ENCODE results near the gene CEBPZ. TPM values are rescaled to one million over a fixed set of nuclear protein-coding genes. Genes with fewer than 3 reads are reported as not detected.

CEBPZ gene
- total and polyA plus RNA-seq, 10 of the 15 experiments (the other 5 are each of a cell fraction or from before 2014, with no cell fraction given): 29.4 to 89.2 (median 49.5) TPM

GRCh38 chr2:37156857-37157714 lies 74.3 kb downstream of the CEBPZ start, which contains the start of gene EIF2AK2 (continued):
- TF ChIP-seq EGR1 (IDR thresholded peaks at IDR 0.05; ENCODE audit: borderline replicate concordance in 1 of 2, low read depth in 2 of 2, low read length in 2 of 2) (0 out of 3 replicates have a peak, but pooled peaks of 1 of the 2 experiments have one; percentile 15), PML (IDR thresholded peaks at IDR 0.05; ENCODE audit: low read length) (no peak), BRCA1 (IDR thresholded peaks at IDR 0.05; ENCODE audit: low read depth, low read length) (peak; percentile 56; the same call in 1 of the 2 replicates), GATAD2B (conservative IDR thresholded peaks at IDR 0.05; ENCODE audit: low read depth) (0 out of 2 replicates have a peak, but pooled peaks have one; percentile 48), HCFC1 (IDR thresholded peaks at IDR 0.05; ENCODE audit: low read length) (0 out of 2 replicates have a peak, but pooled peaks have one; percentile 12), ATF7 (IDR thresholded peaks at IDR 0.05; ENCODE audit: low read depth) (no peak), HDAC6 (IDR thresholded peaks at IDR 0.05; ENCODE audit: unreplicated experiment) (peak; percentile 34), PAX8 (IDR thresholded peaks at IDR 0.05) (no peak), KLF5 (IDR thresholded peaks at IDR 0.05; ENCODE audit: partially characterized antibody) (no peak), BHLHE40 (IDR thresholded peaks at IDR 0.05; ENCODE audit: borderline replicate concordance in 1 of 2, low read depth in 2 of 2, low read length in 1 of 2) (peak in 1 of 2 experiments; percentile 72; a peak in 2 of 4 replicates)
- TF ChIP-seq, protein P1, sequence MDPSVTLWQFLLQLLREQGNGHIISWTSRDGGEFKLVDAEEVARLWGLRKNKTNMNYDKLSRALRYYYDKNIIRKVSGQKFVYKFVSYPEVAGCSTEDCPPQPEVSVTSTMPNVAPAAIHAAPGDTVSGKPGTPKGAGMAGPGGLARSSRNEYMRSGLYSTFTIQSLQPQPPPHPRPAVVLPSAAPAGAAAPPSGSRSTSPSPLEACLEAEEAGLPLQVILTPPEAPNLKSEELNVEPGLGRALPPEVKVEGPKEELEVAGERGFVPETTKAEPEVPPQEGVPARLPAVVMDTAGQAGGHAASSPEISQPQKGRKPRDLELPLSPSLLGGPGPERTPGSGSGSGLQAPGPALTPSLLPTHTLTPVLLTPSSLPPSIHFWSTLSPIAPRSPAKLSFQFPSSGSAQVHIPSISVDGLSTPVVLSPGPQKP (IDR thresholded peaks at IDR 0.05; ENCODE audit: low read depth, low read length): no peak
